Natural killer cell (primary cell): ENCODE measurements around the gene MED19. TPM values are rescaled to one million over a fixed set of nuclear protein-coding genes. Genes with fewer than 3 reads are reported as not detected.
A peak's percentile ranks its signal among the peaks of the same experiment; 100 is the strongest.
"Not testable (repeated sequence)": the region's sequence is repeated elsewhere in the genome, so short reads cannot be mapped to it uniquely, and the experiment has no call there.

Source experiments
- ATAC-seq, 3 donors: fragments of 150-1000 bp in 2 of 3; fragments of 200-7000 bp in 1 of 3; cut with Tn5 transposase; 1 replicate in 1 of 3; 2 replicates in 2 of 3; pipeline ENCODE4 v1.10.0; 2021; ENCODE audit warnings: mild to moderate bottlenecking in 2 of 3, moderate library complexity in 2 of 3
- DNase-seq, 2 donors: peaks; one replicate each; pipeline versions ENCODE4 v3.0.0 to v3.0.0-alpha.2; 2013 to 2021; ENCODE audit warnings: mixed read lengths in 1 of 2
- H3K27ac ChIP-seq: one replicate; pipeline ENCODE4 v1.5.1; 2013; ENCODE audit warnings: mild to moderate bottlenecking, low read length
- H3K27me3 ChIP-seq: one replicate; pipeline ENCODE4 v1.6.1; 2013; ENCODE audit warnings: low read length; ENCODE audit not compliant: control insufficient read depth, insufficient read depth
- H3K36me3 ChIP-seq: one replicate; pipeline ENCODE4 v1.6.1; 2013; ENCODE audit warnings: low read length; ENCODE audit not compliant: control insufficient read depth, insufficient read depth
- H3K4me1 ChIP-seq: one replicate; pipeline ENCODE4 v1.6.1; 2013; ENCODE audit warnings: low read length; ENCODE audit not compliant: control insufficient read depth, insufficient read depth
- H3K4me3 ChIP-seq: one replicate; pipeline ENCODE4 v1.5.1; 2013; ENCODE audit warnings: low read length
- H3K9me3 ChIP-seq: one replicate; pipeline ENCODE4 v1.6.1; 2013; ENCODE audit warnings: low read length; ENCODE audit not compliant: control insufficient read depth, insufficient read depth
- H3K27ac Mint-ChIP-seq, 2 donors: one replicate each; pipeline ENCODE4 v1.8.0; 2022; ENCODE audit warnings: mild to moderate bottlenecking in 2 of 2, mixed read lengths in 2 of 2, moderate library complexity in 1 of 2
- H3K27me3 Mint-ChIP-seq, 2 donors: one replicate each; pipeline ENCODE4 v1.8.0; 2022; ENCODE audit warnings: low read depth in 2 of 2, mixed read lengths in 2 of 2
- H3K36me3 Mint-ChIP-seq: one replicate; pipeline ENCODE4 v1.8.0; 2022; ENCODE audit warnings: mixed read lengths
- H3K4me1 Mint-ChIP-seq, 2 donors: one replicate each; pipeline ENCODE4 v1.8.0; 2022; ENCODE audit warnings: mixed read lengths in 2 of 2
- H3K4me3 Mint-ChIP-seq: one replicate; pipeline ENCODE4 v1.8.0; 2022; ENCODE audit warnings: mild to moderate bottlenecking, moderate library complexity, mixed read lengths
- H3K9me3 Mint-ChIP-seq, 2 donors: one replicate each; pipeline ENCODE4 v1.8.0; 2022; ENCODE audit warnings: mixed read lengths in 2 of 2
- CTCF ChIP-seq: fragments of 200-600 bp; IDR thresholded peaks from one replicate; pipeline ENCODE4 v1.8.0; 2022; ENCODE audit warnings: antibody characterized with exemption
- WGBS: methylation state at CpG from one replicate; pipeline ENCODE4 v1.1.7; 2013; ENCODE audit warnings: missing lambda C conversion rate; ENCODE audit not compliant: insufficient coverage; 5-methylcytosine and 5-hydroxymethylcytosine counted together
- intact Hi-C: fragments of 100-400 bp; cut with micrococcal nuclease; formaldehyde crosslinking; loops from one replicate; pipeline ENCODE4 v1.14.2; 2022
- total RNA-seq, 4 donors: library from RNA; stranded (reverse); fragments of 120-200 nt in 1 of 4; gene quantifications; one replicate each; pipeline versions ENCODE4 v1.2.3 to v1.2.4, GENCODE V29; 2013 to 2022

Gene MED19
- total RNA-seq, 3 donors from 2014 or later (not counting 1 experiment from before 2014, with no cell fraction given) = 11.0 to 15.1 (median 13.3) TPM

GRCh38 chr11:57709802-57710367 is 2.1 kb downstream of the MED19 start:
- Histone ChIP-seq H3K27me3 (no peaks in the 10 kb centered on the region), H3K9me3 (no peaks in the 10 kb centered on the region), H3K27ac (no peak overlapping the region), H3K36me3 (peaks cover 3% of the 10 kb centered on the region), H3K4me3 (no peak overlapping the region), H3K4me1 (peaks cover 19% of the 10 kb centered on the region)
- peak overlapping the region in 1 of 2 donors; percentile 2 for H3K27ac Mint-ChIP-seq
- no peaks in the 10 kb centered on the region for H3K27me3 Mint-ChIP-seq
- ATAC-seq (no peak), DNase-seq (no peak)
- intact Hi-C loops = loop anchor here (2.0 kb wide), 1 partner anchor 91 kb away; no protein-coding TSS in a partner anchor
- no peak for TF ChIP-seq CTCF
- H3K4me3 Mint-ChIP-seq = no peak overlapping the region
- H3K36me3 Mint-ChIP-seq = no peaks in the 10 kb centered on the region
- no peaks in the 10 kb centered on the region for H3K9me3 Mint-ChIP-seq
- 95% methylated on average over 5 of the region's 5 CpGs for WGBS
- H3K4me1 Mint-ChIP-seq = peaks cover 36 to 41% of the 10 kb centered on the region in 2 donors

- H3K27ac Mint-ChIP-seq, DNase-seq, H3K4me3 Mint-ChIP-seq, H3K27ac ChIP-seq, H3K27me3 ChIP-seq, H3K4me3 ChIP-seq, H3K27me3 Mint-ChIP-seq, intact Hi-C loops, H3K9me3 Mint-ChIP-seq, H3K36me3 Mint-ChIP-seq, H3K4me1 ChIP-seq, ATAC-seq, H3K4me1 Mint-ChIP-seq, H3K9me3 ChIP-seq: not testable (repeated sequence)
- peaks cover 29% of the 10 kb centered on the region for H3K36me3 ChIP-seq
- WGBS = 97% methylated on average over 6 of the region's 8 CpGs
Observed at GRCh38 chr11:57705432-57705831, 6.6 kb downstream of the MED19 start.

GRCh38 chr11:57704932-57705331 is 7.1 kb downstream of the MED19 start:
- H3K4me1 ChIP-seq = no peaks in the 10 kb centered on the region
- no peaks in the 10 kb centered on the region for H3K9me3 ChIP-seq
- H3K36me3 ChIP-seq = peaks cover 31% of the 10 kb centered on the region
- DNase-seq = no peak
- intact Hi-C loops = no loop called here
- H3K4me3 Mint-ChIP-seq = no peak overlapping the region
- TF ChIP-seq CTCF = no peak
- H3K4me1 Mint-ChIP-seq = peaks cover 0 to 6% of the 10 kb centered on the region in 2 donors
- H3K27me3 Mint-ChIP-seq = no peaks in the 10 kb centered on the region
- ATAC-seq = no peak
- no peak overlapping the region for H3K4me3 ChIP-seq
- no peaks in the 10 kb centered on the region for H3K9me3 Mint-ChIP-seq
- H3K27ac Mint-ChIP-seq = peak overlapping the region in 1 of 2 donors; percentile 6
- H3K27ac ChIP-seq = no peak overlapping the region
- H3K27me3 ChIP-seq = no peaks in the 10 kb centered on the region
- WGBS = 100% methylated on average over 2 of the region's 6 CpGs
- H3K36me3 Mint-ChIP-seq = no peaks in the 10 kb centered on the region

GRCh38 chr11:57703341-57703740 is 8.7 kb downstream of the MED19 start:
- H3K27me3 ChIP-seq = no peaks in the 10 kb centered on the region
- Mint-ChIP-seq H3K27me3 (no peaks in the 10 kb centered on the region), H3K4me3 (no peak overlapping the region), H3K36me3 (peaks cover 3% of the 10 kb centered on the region), H3K9me3 (no peaks in the 10 kb centered on the region), H3K27ac (peak overlapping the region in 1 of 2 donors; percentile 26), H3K4me1 (peaks cover 0 to 3% of the 10 kb centered on the region in 2 donors)
- no peaks in the 10 kb centered on the region for H3K9me3 ChIP-seq
- DNase-seq (no peak), ATAC-seq (no peak)
- no peaks in the 10 kb centered on the region for H3K4me1 ChIP-seq
- intact Hi-C loops = no loop called here
- H3K4me3 ChIP-seq = no peak overlapping the region
- no peak overlapping the region for H3K27ac ChIP-seq
- 92% methylated on average over 4 of the region's 4 CpGs for WGBS
- peaks cover 47% of the 10 kb centered on the region for H3K36me3 ChIP-seq
- no peak for TF ChIP-seq CTCF
